Measurements from ENCODE around the gene ARHGEF10L.

The ARHGEF10L gene

GRCh38 chr1:17569200-17570139 is 30.0 kb downstream of the ARHGEF10L start:
- no peak for DNase-seq

GRCh38 chr1:17570228-17570627 is 30.7 kb downstream of the ARHGEF10L start:
- DNase-seq: no peak

DNA sequence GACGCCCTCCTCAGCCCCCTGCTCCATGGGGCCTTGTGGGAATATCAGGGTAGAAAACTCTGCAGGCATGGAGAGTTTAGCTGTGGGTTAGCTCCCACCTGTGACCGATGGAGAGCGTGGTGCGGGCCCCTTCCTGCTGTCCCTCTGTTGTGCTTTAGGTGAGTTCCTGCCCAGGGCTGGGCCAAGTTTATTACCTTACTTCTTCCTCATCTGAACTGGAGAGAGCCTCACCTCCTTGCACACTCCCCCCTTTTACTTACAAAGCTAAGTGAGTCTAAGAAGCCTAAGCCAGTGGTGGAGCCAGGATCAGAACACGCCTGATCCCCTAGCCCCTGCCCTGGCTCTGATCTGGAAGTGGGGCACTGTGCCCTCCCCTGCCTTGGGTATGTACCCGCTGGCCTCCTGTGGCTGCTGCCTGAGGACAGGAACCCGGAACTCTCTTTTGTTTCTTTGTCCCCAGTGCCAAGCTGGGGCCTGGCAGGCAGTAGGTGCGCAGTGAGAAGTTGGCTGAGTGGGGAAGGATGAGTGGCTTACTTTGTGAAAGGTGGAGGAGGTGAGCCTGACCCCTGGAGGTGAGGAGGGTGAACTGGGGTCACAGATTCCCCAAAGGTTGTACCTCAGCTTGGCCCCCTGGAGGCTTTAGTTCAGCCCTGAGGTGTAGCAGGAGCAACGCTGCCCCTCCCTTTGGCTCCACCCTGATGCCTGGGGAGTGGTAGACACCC is 32.9 kb downstream of the ARHGEF10L start:
- no peak for DNase-seq

DNA sequence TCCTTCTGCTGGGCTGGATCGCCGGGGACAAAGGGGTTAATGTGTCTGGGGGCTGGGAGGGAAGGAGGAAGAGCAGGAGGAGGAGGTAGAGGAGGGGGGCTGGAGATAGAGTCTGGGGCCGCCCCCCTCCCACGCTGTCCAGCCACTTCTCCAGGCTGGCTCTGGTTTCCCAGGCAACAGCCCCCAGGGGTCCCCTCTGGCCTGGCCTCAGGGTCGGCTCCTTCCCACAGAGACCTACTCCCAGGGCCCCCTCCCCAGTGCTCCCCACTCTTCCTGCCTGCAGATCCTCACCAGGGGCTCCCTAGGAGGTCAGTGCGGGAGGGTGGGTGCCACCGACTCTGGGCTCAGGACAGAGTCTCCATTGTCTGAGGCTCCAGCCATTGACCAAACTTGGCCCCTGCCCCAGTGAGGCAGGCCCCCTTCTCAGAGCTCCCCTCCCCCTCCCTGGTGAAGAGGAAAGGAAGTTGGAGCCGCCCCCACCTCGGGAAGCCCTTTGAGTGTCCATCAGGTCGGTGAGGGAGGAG is 34.1 kb downstream of the ARHGEF10L start:
- no peak for DNase-seq

DNA sequence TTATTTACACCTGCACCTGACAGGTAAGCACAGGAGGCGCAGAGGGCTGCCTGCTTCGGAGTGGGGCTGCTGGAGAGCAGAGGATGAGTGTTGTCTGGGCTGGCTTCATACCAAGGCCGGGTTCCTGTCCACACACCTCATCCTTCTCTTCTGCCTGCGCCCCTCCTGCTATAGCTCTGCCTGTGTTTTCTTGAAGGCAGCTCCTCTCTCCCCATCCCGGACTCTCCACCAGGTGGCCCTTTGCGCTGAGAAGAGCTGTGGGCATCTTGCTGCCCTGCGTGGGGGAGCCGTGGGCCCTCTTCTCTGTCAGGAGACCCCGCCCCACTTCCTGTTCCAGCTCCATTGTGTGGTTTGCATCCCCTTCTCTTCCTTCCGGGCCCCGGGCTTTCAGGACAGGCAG is 35.0 kb downstream of the ARHGEF10L start:
- DNase-seq: no peak

DNA sequence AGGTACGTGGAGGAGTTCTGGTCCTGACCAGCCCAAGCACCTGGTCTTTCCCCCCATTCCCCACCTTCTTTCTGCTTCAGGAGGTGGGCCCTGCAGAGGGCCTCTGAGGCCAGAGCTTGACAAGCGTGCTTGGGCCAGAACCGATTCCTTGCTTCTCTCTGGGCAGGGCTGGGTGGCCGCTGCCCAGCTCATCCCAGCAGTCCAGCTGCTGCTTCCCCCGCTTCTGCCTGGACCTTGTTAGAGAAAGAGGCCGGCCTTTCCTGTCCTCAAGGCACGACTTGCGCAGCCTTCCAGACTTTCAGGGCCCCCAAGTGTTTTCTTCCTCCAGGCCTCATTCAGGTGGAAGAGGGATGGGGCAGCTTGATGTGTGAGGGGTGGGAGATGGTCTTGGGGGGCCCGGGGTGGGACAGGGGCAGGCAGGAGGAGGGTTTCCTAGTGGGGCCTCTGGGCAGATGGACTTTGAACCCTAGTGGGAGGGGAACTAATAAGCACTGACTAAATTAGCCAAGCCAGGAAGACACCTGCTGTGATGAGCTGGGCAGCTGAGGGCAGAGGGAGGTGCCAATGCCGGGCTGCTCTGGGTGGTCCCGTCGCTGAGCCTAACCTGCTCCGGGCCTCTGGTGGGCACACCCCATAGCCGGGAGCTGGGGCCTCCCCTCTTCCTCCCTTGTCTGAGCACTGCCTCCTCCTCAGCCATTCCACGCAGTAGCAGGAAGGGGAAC is 36.5 kb downstream of the ARHGEF10L start:
- DNase-seq: no peak

DNA sequence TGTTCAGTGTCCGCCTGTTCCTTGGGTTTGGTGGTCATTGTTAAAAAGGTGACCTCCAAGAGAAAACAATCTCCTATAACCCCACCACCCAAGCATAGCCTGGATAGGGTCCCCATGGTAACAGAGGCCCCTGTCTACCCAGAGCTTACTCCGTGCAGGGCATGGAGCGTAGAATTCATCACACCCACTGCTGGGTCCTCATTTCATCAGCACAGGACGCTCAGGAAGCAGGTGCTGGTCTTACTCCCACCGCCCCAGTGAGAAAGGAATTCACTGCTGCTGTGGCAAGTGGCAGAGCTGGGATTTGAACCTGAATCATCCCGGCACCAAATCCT is 37.0 kb downstream of the ARHGEF10L start:
- DNase-seq: no peak

- DNase-seq: no peak
These were observed 38.4 kb downstream of the ARHGEF10L start for GRCh38 chr1:17577907-17578297.

- no peak for DNase-seq
These were observed 40.7 kb downstream of the ARHGEF10L start for GRCh38 chr1:17579951-17580939.

GRCh38 chr1:17581389-17582123 is 42.1 kb downstream of the ARHGEF10L start:
- DNase-seq: no peak

GRCh38 chr1:17582124-17582774 is 42.8 kb downstream of the ARHGEF10L start:
- DNase-seq: no peak

DNA sequence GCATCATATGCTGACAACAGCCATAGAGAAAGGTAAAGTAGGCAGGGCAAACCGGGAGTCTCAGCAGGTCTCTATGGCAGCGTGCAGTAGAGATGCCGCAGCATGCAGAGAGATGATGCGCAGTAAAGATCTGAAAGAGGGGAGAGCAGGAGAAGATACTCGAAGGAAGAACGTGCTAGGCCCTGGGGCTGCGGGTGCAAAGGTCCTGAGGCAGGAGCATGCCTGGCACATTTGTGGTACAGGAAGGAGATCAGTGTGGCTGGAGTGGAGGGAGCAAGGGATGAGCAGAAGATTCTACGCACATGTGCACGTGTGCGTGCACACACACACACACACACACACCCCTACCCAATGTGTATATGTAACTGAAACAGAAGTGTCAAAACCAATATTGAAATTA is 45.0 kb downstream of the ARHGEF10L start:
- DNase-seq: no peak

DNA sequence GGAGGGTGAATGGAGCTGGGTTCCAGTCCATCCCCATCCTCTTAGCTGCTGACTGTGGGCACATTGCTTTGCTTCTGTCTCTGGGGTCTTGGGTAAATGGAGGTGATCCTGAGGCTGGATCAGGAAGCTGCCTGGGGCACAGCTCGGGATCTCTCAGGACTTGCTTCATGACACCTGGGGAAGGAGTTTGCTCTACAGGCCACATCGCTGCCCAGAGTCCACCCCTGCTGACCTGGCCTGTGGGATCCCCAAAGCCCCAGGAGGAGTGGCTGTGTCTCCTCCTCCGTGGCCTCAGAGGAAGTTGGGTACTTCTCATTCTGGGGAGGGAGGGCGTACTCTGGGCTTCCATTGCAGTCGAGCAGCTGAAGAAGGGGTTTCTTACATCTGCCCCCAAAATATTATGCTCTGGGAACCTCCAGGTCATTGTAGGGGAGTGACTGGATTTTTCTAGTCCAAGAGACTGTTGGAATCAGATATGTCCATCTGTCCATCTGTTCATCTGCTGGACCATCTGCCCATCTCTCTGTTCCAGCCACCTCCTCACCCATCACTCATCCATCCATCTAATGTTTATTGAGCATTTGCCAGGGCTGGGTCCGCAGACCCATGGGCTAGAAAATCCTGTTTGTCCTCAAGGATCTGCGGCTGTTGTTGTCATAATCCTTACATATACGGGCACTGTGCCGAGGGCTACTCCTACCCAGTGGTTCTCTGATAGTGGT is 45.9 kb downstream of the ARHGEF10L start:
- no peak for DNase-seq

GRCh38 chr1:17586172-17586964 is 46.9 kb downstream of the ARHGEF10L start:
- DNase-seq: no peak

DNA sequence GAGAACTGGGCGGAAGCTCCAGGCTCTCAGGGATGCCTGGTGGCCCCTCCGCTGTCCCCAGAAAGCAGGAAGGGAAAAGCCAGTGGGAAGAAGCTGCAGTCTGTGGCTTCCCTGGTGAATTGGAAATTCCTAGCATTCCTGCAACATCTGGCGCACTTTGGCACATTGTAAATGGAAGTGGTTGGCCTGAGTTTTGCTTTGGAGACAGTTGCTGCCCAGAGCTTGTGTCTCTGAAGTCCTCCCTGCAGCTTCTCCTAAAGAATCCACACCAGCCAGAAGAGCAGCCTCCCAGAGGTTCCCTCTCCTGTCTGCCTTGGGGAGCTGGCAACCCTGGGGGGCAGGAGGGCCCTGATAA is 48.2 kb downstream of the ARHGEF10L start:
- no peak for DNase-seq

GRCh38 chr1:17588048-17588871 is 48.8 kb downstream of the ARHGEF10L start:
- DNase-seq: no peak

DNA sequence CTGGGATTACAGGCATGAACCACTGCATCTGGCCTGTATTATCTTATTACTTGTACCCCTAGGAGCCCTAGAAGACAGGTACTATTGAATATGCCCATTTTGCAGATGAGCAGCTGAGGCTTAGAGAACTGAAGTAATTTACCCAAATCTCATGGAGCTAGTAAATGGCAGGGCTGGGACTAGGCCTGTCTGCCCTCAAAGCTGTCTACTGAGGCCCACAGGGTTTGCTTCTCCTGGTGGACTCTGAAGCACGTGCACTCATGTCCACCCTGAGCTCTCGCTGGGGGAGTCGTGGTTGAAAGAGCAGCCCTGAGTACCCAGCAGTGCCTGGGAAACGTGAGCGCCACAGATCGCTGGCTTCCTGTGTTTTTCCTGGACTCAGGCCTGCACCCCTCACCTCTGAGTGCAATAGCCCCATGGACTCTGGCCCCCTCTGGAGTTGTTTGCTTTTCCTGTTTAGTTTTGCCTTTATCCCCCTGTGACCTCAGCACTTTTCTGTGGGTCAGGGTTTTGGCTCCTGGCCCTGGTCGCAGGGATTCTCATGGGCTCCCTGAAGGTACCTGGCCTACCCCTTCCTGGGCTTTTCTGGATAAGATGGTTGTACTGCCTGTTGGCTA is 52.4 kb downstream of the ARHGEF10L start:
- no peak for DNase-seq

DNA sequence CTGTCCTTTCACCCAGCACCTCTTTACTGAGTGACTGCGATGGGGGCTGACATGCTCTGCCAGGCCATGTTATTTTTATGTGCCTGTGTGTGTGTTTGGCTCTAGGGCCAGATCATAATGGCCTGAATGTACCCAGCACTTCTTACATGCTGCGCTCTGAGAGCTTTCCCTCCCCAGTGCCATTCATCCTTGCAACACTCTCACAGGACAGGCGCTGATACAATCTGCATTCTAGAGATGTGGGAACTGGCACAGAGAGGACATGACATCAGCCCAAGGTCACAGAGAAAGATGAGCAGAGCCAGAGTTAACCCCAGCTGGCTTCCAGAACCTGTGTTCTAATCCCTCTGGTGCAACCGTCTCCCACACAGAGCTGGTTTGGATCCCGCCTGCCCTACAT is 54.5 kb downstream of the ARHGEF10L start:
- no peak for DNase-seq
